ENCODE data around the gene SYTL4. TPM values are rescaled to one million over a fixed set of nuclear protein-coding genes. Genes with fewer than 3 reads are reported as not detected.

SYTL4 gene
- total RNA-seq, 2 experiments from 2014 or later = not detected

- no peak for DNase-seq (ENCODE audit: low spot score)
- no peak overlapping the region for H3K4me2 ChIP-seq (ENCODE audit: low read length)
- no peak for TF ChIP-seq CTCF (conservative IDR thresholded peaks at IDR 0.05; ENCODE audit: low read length)
- no peak for TF ChIP-seq EZH2phosphoT487 (IDR thresholded peaks at IDR 0.05; ENCODE audit: borderline replicate concordance, low read depth, low read length)
- no peaks in the 10 kb centered on the region for H3K4me1 ChIP-seq (ENCODE audit: insufficient read depth, low read length, poor library complexity, severe bottlenecking)
- no TSS peak for BruUV-seq (replicated peaks)
- no peak overlapping the region for H2AFZ ChIP-seq (ENCODE audit: low read length)
- H3K79me2 ChIP-seq (ENCODE audit: insufficient read depth, low read depth, low read length) = no peaks in the 10 kb centered on the region
- no peaks in the 10 kb centered on the region for H3K9me3 ChIP-seq (ENCODE audit: low read length)
- no peaks in the 10 kb centered on the region for H3K36me3 ChIP-seq (ENCODE audit: insufficient read depth, low read length)
- H4K20me1 ChIP-seq (ENCODE audit: insufficient read depth, low read length) = no peaks in the 10 kb centered on the region
- H3K4me3 ChIP-seq (ENCODE audit: low read depth, low read length, poor library complexity, severe bottlenecking) = no peak overlapping the region
- no peak overlapping the region for H3K27ac ChIP-seq (ENCODE audit: low read depth, low read length, poor library complexity, severe bottlenecking)
- intact Hi-C loops (cut with micrococcal nuclease; ENCODE audit: unreplicated experiment) = no loop called here
- CTCF ChIA-PET (ENCODE audit: unreplicated experiment) = no interaction called here
- POLR2A ChIA-PET = interaction anchor here (0.8 kb wide), 1 partner anchor 10 kb away, joined by 3 read pairs; no protein-coding TSS in a partner anchor
- no peaks in the 10 kb centered on the region for H3K9me2 ChIP-seq (ENCODE audit: insufficient read depth, low read length)
Measured at GRCh38 chrX:100663642-100664041, 68.3 kb downstream of the SYTL4 start.

GRCh38 chrX:100662796-100663195 lies 69.1 kb downstream of the SYTL4 start:
- H3K27ac ChIP-seq (ENCODE audit: low read depth, low read length, poor library complexity, severe bottlenecking) = no peak overlapping the region
- H3K4me3 ChIP-seq (ENCODE audit: low read depth, low read length, poor library complexity, severe bottlenecking) = no peak overlapping the region
- no peaks in the 10 kb centered on the region for H3K79me2 ChIP-seq (ENCODE audit: insufficient read depth, low read depth, low read length)
- H3K4me2 ChIP-seq (ENCODE audit: low read length) = no peak overlapping the region
- ChIA-PET POLR2A (no interaction called here), CTCF (ENCODE audit: unreplicated experiment) (no interaction called here)
- DNase-seq (ENCODE audit: low spot score) = no peak
- TF ChIP-seq CTCF (conservative IDR thresholded peaks at IDR 0.05; ENCODE audit: low read length) (no peak), EZH2phosphoT487 (IDR thresholded peaks at IDR 0.05; ENCODE audit: borderline replicate concordance, low read depth, low read length) (no peak)
- intact Hi-C loops (cut with micrococcal nuclease; ENCODE audit: unreplicated experiment) = no loop called here
- H3K9me2 ChIP-seq (ENCODE audit: insufficient read depth, low read length) = no peaks in the 10 kb centered on the region
- BruUV-seq (replicated peaks) = no TSS peak
- no peak overlapping the region for H2AFZ ChIP-seq (ENCODE audit: low read length)
- no peaks in the 10 kb centered on the region for H3K9me3 ChIP-seq (ENCODE audit: low read length)
- no peaks in the 10 kb centered on the region for H4K20me1 ChIP-seq (ENCODE audit: insufficient read depth, low read length)
- H3K4me1 ChIP-seq (ENCODE audit: insufficient read depth, low read length, poor library complexity, severe bottlenecking) = no peaks in the 10 kb centered on the region
- H3K36me3 ChIP-seq (ENCODE audit: insufficient read depth, low read length) = no peaks in the 10 kb centered on the region

GRCh38 chrX:100662170-100662569 lies 69.8 kb downstream of the SYTL4 start:
- Histone ChIP-seq H3K79me2 (ENCODE audit: insufficient read depth, low read depth, low read length) (no peaks in the 10 kb centered on the region), H2AFZ (ENCODE audit: low read length) (no peak overlapping the region), H3K4me2 (ENCODE audit: low read length) (no peak overlapping the region), H3K9me2 (ENCODE audit: insufficient read depth, low read length) (no peaks in the 10 kb centered on the region), H3K36me3 (ENCODE audit: insufficient read depth, low read length) (no peaks in the 10 kb centered on the region), H3K4me3 (ENCODE audit: low read depth, low read length, poor library complexity, severe bottlenecking) (no peak overlapping the region), H3K4me1 (ENCODE audit: insufficient read depth, low read length, poor library complexity, severe bottlenecking) (no peaks in the 10 kb centered on the region), H3K9me3 (ENCODE audit: low read length) (no peaks in the 10 kb centered on the region), H4K20me1 (ENCODE audit: insufficient read depth, low read length) (no peaks in the 10 kb centered on the region), H3K27ac (ENCODE audit: low read depth, low read length, poor library complexity, severe bottlenecking) (no peak overlapping the region)
- TF ChIP-seq CTCF (conservative IDR thresholded peaks at IDR 0.05; ENCODE audit: low read length) = no peak
- no peak for TF ChIP-seq EZH2phosphoT487 (IDR thresholded peaks at IDR 0.05; ENCODE audit: borderline replicate concordance, low read depth, low read length)
- intact Hi-C loops (cut with micrococcal nuclease; ENCODE audit: unreplicated experiment) = no loop called here
- ChIA-PET CTCF (ENCODE audit: unreplicated experiment) (no interaction called here), POLR2A (interaction anchor here (0.6 kb wide), 1 partner anchor 10 kb away, joined by 3 read pairs; no protein-coding TSS in a partner anchor)
- DNase-seq (ENCODE audit: low spot score) = no peak
- BruUV-seq (replicated peaks) = no TSS peak

Measured in OCI-LY7 (cell line).